ENCODE measurements around the gene GALNT7. TPM values are rescaled to one million over a fixed set of nuclear protein-coding genes. Genes with fewer than 3 reads are reported as not detected.

Gene GALNT7
- total and polyA plus RNA-seq, 2 donors (not counting 3 experiments of a cell fraction or from before 2014, with no cell fraction given): 19.6 to 54.6 TPM

DNA sequence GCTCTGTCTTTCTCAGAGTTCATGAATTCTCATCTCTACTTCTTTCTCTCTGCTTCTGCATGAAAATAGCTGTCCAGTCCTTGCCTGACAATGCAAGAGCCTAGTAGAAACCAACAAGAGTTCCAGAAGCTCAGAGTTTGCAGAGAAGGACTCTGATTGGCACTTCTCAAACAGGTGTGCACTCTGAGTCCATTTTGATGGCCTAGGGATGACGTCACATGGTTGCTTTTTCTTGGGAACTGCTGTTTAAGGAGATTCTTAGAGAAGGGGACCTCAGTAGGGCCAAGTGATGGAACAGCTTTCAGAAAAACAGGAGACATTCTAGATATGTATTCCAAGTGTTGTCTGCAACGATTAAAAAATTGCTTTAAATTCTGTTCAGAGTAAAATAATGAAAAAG is 108.7 kb downstream of the GALNT7 start:
- Histone ChIP-seq H3K27ac (ENCODE audit: insufficient read depth, low read depth, low read length) (no peak overlapping the region), H3K27me3 (ENCODE audit: control insufficient read depth in 2 of 2, insufficient read depth in 2 of 2, low read length in 2 of 2) (no peaks in the 10 kb centered on the region), H3K4me1 (ENCODE audit: control insufficient read depth, extremely low read depth, insufficient read depth, low read length) (no peaks in the 10 kb centered on the region), H2AFZ (ENCODE audit: low read depth, low read length) (no peak overlapping the region), H3K36me3 (ENCODE audit: control insufficient read depth in 2 of 2, extremely low read depth in 1 of 2, insufficient read depth in 2 of 2, low read length in 2 of 2) (no peaks in the 10 kb centered on the region), H3K4me3 (replicated peaks in 1 of 3; ENCODE audit: insufficient read depth in 1 of 3, low read depth in 1 of 3, low read length in 3 of 3) (no peak overlapping the region), H3K9ac (replicated peaks; ENCODE audit: extremely low read depth, insufficient read depth, low read length) (no peak overlapping the region), H3K4me2 (ENCODE audit: insufficient read depth, low read length) (no peak overlapping the region), H4K20me1 (replicated peaks; ENCODE audit: control insufficient read depth, extremely low read depth, insufficient read depth, low read length) (no peaks in the 10 kb centered on the region), H3K9me1 (replicated peaks; ENCODE audit: control insufficient read depth, extremely low read depth, insufficient read depth, low read length) (no peaks in the 10 kb centered on the region), H3K9me3 (replicated peaks; ENCODE audit: control insufficient read depth, insufficient read depth, low read length) (no peaks in the 10 kb centered on the region), H3K79me2 (ENCODE audit: control insufficient read depth, insufficient read depth, low read length) (no peaks in the 10 kb centered on the region)
- FAIRE-seq (no peak), DNase-seq (ENCODE audit: low read depth, low spot score) (no peak)
- TF ChIP-seq MYC (IDR thresholded peaks at IDR 0.05; ENCODE audit: low read depth, low read length): no peak
- no peak for TF ChIP-seq POLR2AphosphoS5 (IDR thresholded peaks at IDR 0.05; ENCODE audit: insufficient read depth, low read depth, low read length)
- TF ChIP-seq POLR2A (IDR thresholded peaks at IDR 0.05; ENCODE audit: low read depth, low read length): no peak
- TF ChIP-seq EZH2 (IDR thresholded peaks at IDR 0.05; ENCODE audit: borderline replicate concordance, low read depth, low read length, severe bottlenecking): no peak
- no peak for TF ChIP-seq MAX (IDR thresholded peaks at IDR 0.05; ENCODE audit: insufficient read depth, insufficient read length)
- TF ChIP-seq GATA2 (IDR thresholded peaks at IDR 0.05; ENCODE audit: insufficient read depth, insufficient read length, low read depth, low read length): no peak
- no peak for TF ChIP-seq JUN (IDR thresholded peaks at IDR 0.05; ENCODE audit: borderline replicate concordance, insufficient read depth, insufficient read length, low read depth)
- TF ChIP-seq CTCF (IDR thresholded peaks at IDR 0.05; ENCODE audit: extremely low read depth in 1 of 2, insufficient read depth in 1 of 2, low read depth in 1 of 2, low read length in 2 of 2): no peak
- TF ChIP-seq FOS (IDR thresholded peaks at IDR 0.05; ENCODE audit: borderline replicate concordance, insufficient read depth, low read length): no peak
- intact Hi-C loops (cut with micrococcal nuclease) (no loop called here), dilution Hi-C loops (cut with MboI; ENCODE audit: extremely low pct_ligation_motif_present, low sequenced_read_pairs) (no loop called here)
- CTCF ChIA-PET: interaction anchor here (1.5 kb wide), 1 partner anchor 264 kb away, joined by 4 read pairs; no protein-coding TSS in a partner anchor
- no TSS peak for BruUV-seq (replicated peaks)
- POLR2A ChIA-PET: no interaction called here

Data from endothelial cell of umbilical vein (primary cell).